ENCODE measurements around the gene QDPR.

Gene QDPR

DNA sequence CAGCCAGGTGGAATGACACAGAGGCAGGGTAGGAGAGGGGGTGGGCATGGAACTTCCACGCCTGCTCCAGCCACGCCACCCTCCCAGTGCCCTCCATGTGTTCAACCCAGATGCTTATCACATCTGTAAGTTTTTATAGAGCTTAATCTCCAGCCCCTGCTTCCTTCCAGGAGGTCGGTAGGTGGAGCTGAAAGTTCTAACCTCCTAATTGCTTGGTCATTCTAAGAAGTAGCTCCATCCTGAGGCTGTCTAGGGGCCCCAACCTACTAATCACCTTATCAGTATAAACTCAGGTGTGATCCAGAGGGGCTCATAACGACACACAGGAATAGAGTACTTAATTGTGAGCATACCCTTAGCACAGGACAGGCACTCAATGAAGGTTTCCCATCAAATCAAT lies 18.3 kb downstream of the QDPR start:
- in situ Hi-C loops (cut with MboI; ENCODE audit: low sequenced_read_pairs) = no loop called here

- in situ Hi-C loops (cut with MboI; ENCODE audit: low sequenced_read_pairs) = no loop called here
These were observed 19.0 kb downstream of the QDPR start for GRCh38 chr4:17492876-17493275.

GRCh38 chr4:17492058-17492741 lies 19.7 kb downstream of the QDPR start:
- in situ Hi-C loops (cut with MboI; ENCODE audit: low sequenced_read_pairs) = no loop called here

GRCh38 chr4:17491196-17491595 lies 20.7 kb downstream of the QDPR start:
- in situ Hi-C loops (cut with MboI; ENCODE audit: low sequenced_read_pairs) = no loop called here

- in situ Hi-C loops (cut with MboI; ENCODE audit: low sequenced_read_pairs) = no loop called here
These were observed 21.3 kb downstream of the QDPR start for GRCh38 chr4:17490575-17491059.

- in situ Hi-C loops (cut with MboI; ENCODE audit: low sequenced_read_pairs) = no loop called here
These were observed 22.2 kb downstream of the QDPR start for GRCh38 chr4:17489721-17490120.

GRCh38 chr4:17489123-17489522 lies 22.8 kb downstream of the QDPR start:
- in situ Hi-C loops (cut with MboI; ENCODE audit: low sequenced_read_pairs) = no loop called here

- in situ Hi-C loops (cut with MboI; ENCODE audit: low sequenced_read_pairs) = no loop called here
These were observed 29.2 kb downstream of the QDPR start for GRCh38 chr4:17482716-17483115.

DNA sequence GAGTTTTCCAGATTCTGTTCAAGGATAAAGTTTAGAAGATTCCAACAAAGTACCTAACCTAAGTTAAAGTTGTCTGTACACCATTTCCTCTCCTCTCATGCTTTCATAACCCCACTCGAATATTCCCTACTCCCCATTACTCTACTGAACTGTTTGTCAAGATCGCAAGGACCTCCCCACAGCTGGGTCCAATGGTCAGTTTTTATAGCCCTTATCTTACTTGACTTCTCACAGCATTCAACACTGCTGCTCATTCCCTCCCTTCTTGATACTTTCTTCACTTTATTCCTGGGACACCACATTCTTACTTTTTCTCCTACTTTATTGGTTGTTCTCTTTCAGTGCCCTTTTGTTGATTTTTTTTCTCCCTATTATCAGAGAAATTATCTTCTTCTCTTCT lies 30.9 kb downstream of the QDPR start:
- in situ Hi-C loops (cut with MboI; ENCODE audit: low sequenced_read_pairs) = no loop called here

- in situ Hi-C loops (cut with MboI; ENCODE audit: low sequenced_read_pairs) = no loop called here
These were observed 31.5 kb downstream of the QDPR start for GRCh38 chr4:17480210-17480927.

DNA sequence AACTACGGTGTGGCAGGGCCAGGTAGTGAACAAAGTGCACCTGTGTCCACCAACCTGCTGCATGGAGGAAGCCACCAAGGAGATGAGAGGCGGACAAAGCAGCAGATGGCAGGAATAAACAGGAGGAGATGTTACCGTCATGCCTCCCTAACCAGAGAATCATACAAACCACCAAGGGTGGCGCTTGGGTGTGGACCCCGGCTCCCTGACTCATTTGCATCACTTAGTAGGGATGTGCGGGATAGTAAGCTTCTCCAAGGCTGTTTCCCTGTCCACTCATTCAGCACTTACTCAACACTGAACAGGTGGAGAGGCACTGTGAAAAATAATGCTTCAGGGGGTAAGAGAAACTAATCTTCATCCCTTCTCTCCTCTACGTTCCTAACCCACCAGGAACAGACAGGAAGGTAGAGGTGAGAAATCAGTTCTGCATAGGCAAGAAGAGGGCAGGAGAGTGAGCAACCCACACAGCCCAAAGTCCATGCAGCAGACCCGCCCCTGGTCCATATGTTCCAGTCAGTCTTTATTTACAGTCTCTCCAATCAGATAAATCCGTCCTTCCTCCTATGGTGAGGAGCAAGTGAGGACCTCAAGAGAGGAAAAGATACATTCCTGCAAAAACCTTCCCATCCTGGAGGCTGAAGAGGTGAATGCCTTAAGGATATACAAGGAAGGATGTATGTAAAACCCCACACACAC lies 34.0 kb downstream of the QDPR start:
- in situ Hi-C loops (cut with MboI; ENCODE audit: low sequenced_read_pairs) = no loop called here

DNA sequence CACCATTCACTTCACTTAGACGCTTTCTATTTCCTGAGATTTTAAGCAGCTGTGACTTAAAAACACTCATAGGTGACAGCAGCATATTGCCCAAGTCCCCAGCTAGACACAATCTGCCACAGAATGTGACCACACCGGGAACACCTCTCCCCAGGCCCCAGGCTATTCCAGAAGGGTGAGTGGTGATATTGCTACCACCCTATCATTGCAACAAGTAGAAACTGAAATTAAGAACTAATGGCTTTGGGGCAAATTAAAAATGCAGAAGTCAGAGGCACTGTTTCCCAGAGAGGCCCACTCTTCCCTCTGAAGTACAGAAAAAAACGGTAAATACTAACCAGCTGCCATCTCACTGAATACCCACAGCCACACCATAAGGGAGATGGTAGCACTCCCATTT lies 35.0 kb downstream of the QDPR start:
- in situ Hi-C loops (cut with MboI; ENCODE audit: low sequenced_read_pairs) = no loop called here

DNA sequence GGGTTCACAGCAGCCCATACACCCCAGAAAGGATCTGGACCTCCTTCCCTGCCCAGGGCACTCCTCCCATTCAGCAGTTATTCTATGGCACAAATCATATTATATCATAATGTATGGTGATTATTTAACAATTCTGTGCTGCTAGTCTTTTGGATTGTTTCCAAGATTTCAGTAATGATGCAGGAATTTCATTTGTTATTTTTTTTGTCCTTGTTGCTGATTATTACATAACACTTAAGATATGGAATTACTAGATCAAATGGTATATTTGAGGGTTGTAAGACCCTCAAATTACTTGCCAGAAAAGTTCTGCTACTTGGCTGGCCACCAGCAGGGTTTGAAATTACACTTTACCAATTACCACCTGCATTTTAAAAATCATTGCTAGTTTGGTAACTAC lies 36.4 kb downstream of the QDPR start:
- in situ Hi-C loops (cut with MboI; ENCODE audit: low sequenced_read_pairs) = no loop called here

DNA sequence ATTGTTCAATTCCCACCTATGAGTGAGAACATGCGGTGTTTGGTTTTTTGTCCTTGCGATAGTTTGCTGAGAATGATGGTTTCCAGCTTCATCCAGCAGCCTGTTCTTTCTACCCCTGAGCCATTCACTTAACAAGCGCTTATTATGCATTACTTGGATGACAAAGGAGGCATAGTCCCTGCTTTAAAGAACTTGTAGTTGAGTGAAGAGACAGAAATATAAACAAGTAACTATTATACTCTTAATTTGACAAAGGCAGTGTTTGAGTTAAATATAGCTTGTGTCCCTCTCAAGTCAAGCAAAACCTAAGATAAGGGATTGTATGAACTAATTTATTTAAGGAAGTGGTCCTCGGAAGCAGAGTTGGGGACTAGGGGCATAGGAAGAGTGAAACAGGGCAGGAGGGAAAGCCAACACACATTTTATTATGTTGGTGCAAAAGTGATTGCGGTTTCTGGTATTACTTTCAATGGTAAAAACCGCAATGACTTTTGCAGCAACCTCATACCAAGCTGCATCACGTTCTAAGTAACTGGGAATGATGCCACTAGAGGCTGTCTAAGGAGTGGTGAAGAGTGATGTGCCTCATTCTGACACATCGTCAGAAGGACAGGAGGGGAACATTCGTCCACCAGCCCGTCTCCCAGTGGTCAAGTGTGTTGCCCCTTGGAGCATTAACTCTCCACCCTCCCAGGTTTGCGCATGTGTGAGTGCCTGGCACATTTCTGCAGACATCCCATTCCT lies 41.8 kb downstream of the QDPR start:
- in situ Hi-C loops (cut with MboI; ENCODE audit: low sequenced_read_pairs) = no loop called here

DNA sequence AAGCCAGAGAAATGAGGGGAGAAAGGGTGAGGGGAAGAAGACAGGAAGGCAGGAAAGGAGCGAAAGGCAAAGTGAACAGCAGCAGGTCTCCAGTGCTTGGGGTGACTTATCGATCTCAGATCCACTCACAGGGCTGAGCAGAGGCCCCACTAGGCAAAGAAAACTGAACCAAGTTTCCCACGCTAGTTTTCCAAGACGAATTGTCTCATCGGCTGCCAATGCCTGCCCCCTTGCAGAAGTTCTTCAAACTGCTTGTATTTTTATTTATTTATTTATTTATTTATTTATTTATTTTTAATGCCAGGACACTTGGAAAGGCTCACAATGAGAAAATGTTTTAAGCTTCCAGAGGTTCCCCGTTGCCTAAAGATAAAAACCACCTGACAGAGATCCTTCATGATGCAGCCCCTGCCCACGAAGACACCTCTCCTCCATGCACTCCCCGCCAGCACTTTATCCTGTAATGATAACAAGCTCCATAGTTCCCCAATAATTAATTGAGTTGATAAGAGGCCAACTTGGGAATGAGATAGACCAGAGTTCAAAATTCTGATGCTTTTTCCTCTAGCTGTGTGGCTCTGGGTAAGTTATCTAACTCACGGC lies 43.2 kb downstream of the QDPR start:
- in situ Hi-C loops (cut with MboI; ENCODE audit: low sequenced_read_pairs) = no loop called here

- in situ Hi-C loops (cut with MboI; ENCODE audit: low sequenced_read_pairs) = no loop called here
These were observed 48.3 kb downstream of the QDPR start for GRCh38 chr4:17463606-17464005.

- in situ Hi-C loops (cut with MboI; ENCODE audit: low sequenced_read_pairs) = no loop called here
These were observed 61.6 kb downstream of the QDPR start for GRCh38 chr4:17450269-17450804.

DNA sequence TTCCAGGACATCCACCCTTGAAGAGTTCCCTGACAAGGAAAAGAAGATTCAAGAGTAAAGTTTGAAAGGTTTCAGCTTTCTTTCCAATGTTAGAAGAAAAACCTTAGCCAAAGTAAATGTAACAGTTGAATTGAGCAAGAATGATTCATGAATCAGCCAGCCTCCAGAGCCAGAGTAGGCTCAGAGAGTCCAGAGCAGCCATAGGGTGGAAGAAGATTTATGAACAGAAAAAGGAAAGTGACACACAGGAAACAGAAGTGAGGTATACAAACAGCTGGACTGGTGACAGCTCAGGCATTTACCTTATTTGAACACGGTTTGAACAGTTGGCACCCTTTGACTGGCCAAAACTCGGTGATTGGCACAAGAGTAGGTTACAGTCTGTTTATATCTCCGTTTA lies 63.2 kb downstream of the QDPR start:
- in situ Hi-C loops (cut with MboI; ENCODE audit: low sequenced_read_pairs) = loop anchor here (25.0 kb wide), 2 partner anchors 536 to 1161 kb away; no protein-coding TSS in a partner anchor

- in situ Hi-C loops (cut with MboI; ENCODE audit: low sequenced_read_pairs) = loop anchor here (25.0 kb wide), 2 partner anchors 535 to 1160 kb away; no protein-coding TSS in a partner anchor
These were observed 64.1 kb downstream of the QDPR start for GRCh38 chr4:17447675-17448298.

DNA sequence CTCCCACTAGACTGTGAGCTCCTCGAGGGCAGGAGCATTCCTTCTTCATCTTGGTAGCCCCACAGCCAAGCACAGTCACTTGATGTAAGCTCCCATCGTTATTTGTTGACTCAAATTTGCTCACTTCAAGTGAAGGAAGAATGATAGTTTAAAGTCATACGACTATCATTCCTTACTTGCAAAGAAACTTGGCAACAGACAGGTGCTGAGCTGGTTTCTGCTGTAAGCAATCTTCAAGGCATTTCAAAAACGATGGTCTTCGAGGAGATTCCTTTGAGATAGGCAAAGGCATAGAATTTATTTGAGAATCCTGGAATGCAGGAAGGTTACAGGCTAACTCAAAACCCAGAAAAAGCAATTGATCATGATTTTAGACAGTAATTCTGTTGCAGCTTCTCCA lies 64.8 kb downstream of the QDPR start:
- in situ Hi-C loops (cut with MboI; ENCODE audit: low sequenced_read_pairs) = loop anchor here (25.0 kb wide), 2 partner anchors 535 to 1160 kb away; no protein-coding TSS in a partner anchor
